K562 (cell line): ENCODE data around the gene TRMT1.

Experiments used
- CTCF ChIP-seq, 3 experiments: IDR thresholded peaks in 2 of 3; conservative IDR thresholded peaks in 1 of 3; 2 replicates each; pipeline ENCODE4 v1.5.1; 2011 to 2012; ENCODE audit warnings: low read length in 3 of 3, mild to moderate bottlenecking in 3 of 3, control low read depth in 2 of 3, improper control_type of control experiment in 1 of 3, inconsistent platforms in 1 of 3, low read depth in 1 of 3, mixed read lengths in 1 of 3, moderate library complexity in 1 of 3; ENCODE audit not compliant: insufficient read depth in 2 of 3
- ELK1 ChIP-seq: sonication (generic); formaldehyde crosslinking; IDR thresholded peaks from 2 replicates; pipeline ENCODE4 v1.8.1; 2022; ENCODE audit warnings: missing genetic modification reagents
- MAX ChIP-seq: sonication (generic); formaldehyde crosslinking; IDR thresholded peaks from 2 replicates; pipeline ENCODE4 v1.9.0; 2022; ENCODE audit warnings: mild to moderate bottlenecking, missing genetic modification reagents

- no peak for TF ChIP-seq MAX (CRISPR knock-in tag)
- TF ChIP-seq CTCF (IDR thresholded peaks at IDR 0.05 in 2 of 3, conservative IDR thresholded peaks at IDR 0.05 in 1 of 3; ENCODE audit: insufficient read depth in 2 of 3, low read depth in 1 of 3, low read length in 3 of 3) = no peak
- no peak for TF ChIP-seq ELK1
Observed at GRCh38 chr19:13133241-13133870, 16.8 kb upstream of the TRMT1 start.
